ENCODE data around the gene ZNF212. TPM values are rescaled to one million over a fixed set of nuclear protein-coding genes. Genes with fewer than 3 reads are reported as not detected.
A peak's percentile ranks its signal among the peaks of the same experiment; 100 is the strongest.

Gene ZNF212
- total and polyA plus RNA-seq, 9 of the 15 experiments (the other 6 are each of a cell fraction or from before 2014, with no cell fraction given), result 1.8 to 21.4 (median 7.2) TPM

GRCh38 chr7:149239345-149240143, at the start of gene ZNF212 (continued):
- TF ChIP-seq ATF2 (CRISPR knock-in tag; IDR thresholded peaks at IDR 0.05), result no peak
- no peak for TF ChIP-seq NFIX (CRISPR knock-in tag; IDR thresholded peaks at IDR 0.05; ENCODE audit: low read depth)
- no peak for TF ChIP-seq MAFK (IDR thresholded peaks at IDR 0.05; ENCODE audit: low read length)
- TF ChIP-seq MYC (IDR thresholded peaks at IDR 0.05; ENCODE audit: low read depth, low read length), result peak; percentile 73
- no peak for TF ChIP-seq MYC (CRISPR knock-in tag; IDR thresholded peaks at IDR 0.05; ENCODE audit: borderline replicate concordance, low read depth)
- no peak for TF ChIP-seq RERE (CRISPR knock-in tag; IDR thresholded peaks at IDR 0.05; ENCODE audit: borderline replicate concordance)
- TF ChIP-seq HLTF (IDR thresholded peaks at IDR 0.05), result peak; percentile 92; the same call in 1 of the 2 replicates
- TF ChIP-seq TRIM28 (IDR thresholded peaks at IDR 0.05), result peak; percentile 61; the same call in 1 of the 2 replicates
- no peak for TF ChIP-seq ZFP30 (CRISPR knock-in tag; IDR thresholded peaks at IDR 0.05; ENCODE audit: borderline replicate concordance)
- no peak for TF ChIP-seq ILF3 (IDR thresholded peaks at IDR 0.05; ENCODE audit: borderline replicate concordance)
- 0 out of 2 replicates have a peak, but pooled peaks have one; percentile 34 for TF ChIP-seq ZNF695 (CRISPR knock-in tag; IDR thresholded peaks at IDR 0.05)
- TF ChIP-seq OTX1 (CRISPR knock-in tag; IDR thresholded peaks at IDR 0.05), result 0 out of 2 replicates have a peak, but pooled peaks have one; percentile 11
- peak; percentile 97 to 99 for TF ChIP-seq FOXK2 (conservative IDR thresholded peaks at IDR 0.05 in 1 of 2, IDR thresholded peaks at IDR 0.05 in 1 of 2; ENCODE audit: low read depth in 2 of 2)
- TF ChIP-seq KAT8 (IDR thresholded peaks at IDR 0.05; ENCODE audit: low read depth), result no peak
- TF ChIP-seq MED1 (CRISPR knock-in tag; IDR thresholded peaks at IDR 0.05; ENCODE audit: borderline replicate concordance), result no peak
- peak; percentile 89 for TF ChIP-seq SUPT5H (IDR thresholded peaks at IDR 0.05)
- TF ChIP-seq PHB2 (IDR thresholded peaks at IDR 0.05; ENCODE audit: low read depth), result no peak
- 0 out of 2 replicates have a peak, but pooled peaks have one; percentile 35 for TF ChIP-seq TCF7 (IDR thresholded peaks at IDR 0.05; ENCODE audit: borderline replicate concordance)
- no peak for TF ChIP-seq GATAD2B (IDR thresholded peaks at IDR 0.05; ENCODE audit: borderline replicate concordance)
- peak; percentile 83; the same call in 1 of the 2 replicates for TF ChIP-seq ZBTB7A (IDR thresholded peaks at IDR 0.05; ENCODE audit: borderline replicate concordance, control insufficient read depth, low read depth, low read length)
- TF ChIP-seq STAT5B (CRISPR knock-in tag; IDR thresholded peaks at IDR 0.05), result no peak
- no peak for TF ChIP-seq PHTF2 (CRISPR knock-in tag; IDR thresholded peaks at IDR 0.05)

Data from K562 (cell line).